ENCODE data around the gene TEAD4.

The TEAD4 gene

GRCh38 chr12:3020850-3021435 lies 61.7 kb downstream of the TEAD4 start:
- no peak for DNase-seq (ENCODE audit: low read depth)
- no peak for TF ChIP-seq CTCF (IDR thresholded peaks at IDR 0.05; ENCODE audit: low read length, missing control alignments)
- H3K4me3 ChIP-seq (replicated peaks; ENCODE audit: low read depth, low read length) = no peak overlapping the region

- no peak for TF ChIP-seq CTCF (IDR thresholded peaks at IDR 0.05; ENCODE audit: low read length, missing control alignments)
- DNase-seq (ENCODE audit: low read depth) = no peak
These were observed 63.2 kb downstream of the TEAD4 start for GRCh38 chr12:3022411-3022810.

GRCh38 chr12:3022961-3023360 lies 63.8 kb downstream of the TEAD4 start:
- TF ChIP-seq CTCF (IDR thresholded peaks at IDR 0.05; ENCODE audit: low read length, missing control alignments) = no peak
- no peak for DNase-seq (ENCODE audit: low read depth)
- no peak overlapping the region for H3K4me3 ChIP-seq (replicated peaks; ENCODE audit: low read depth, low read length)

More at GRCh38 chr12:3022411-3022810, 63.2 kb downstream of the TEAD4 start:
- H3K4me3 ChIP-seq (replicated peaks; ENCODE audit: low read depth, low read length) = no peak overlapping the region

- H3K4me3 ChIP-seq (replicated peaks; ENCODE audit: low read depth, low read length) = no peak overlapping the region
- no peak for DNase-seq (ENCODE audit: low read depth)
- TF ChIP-seq CTCF (IDR thresholded peaks at IDR 0.05; ENCODE audit: low read length, missing control alignments) = no peak
These were observed 68.9 kb downstream of the TEAD4 start for GRCh38 chr12:3028108-3028507.

- TF ChIP-seq CTCF (IDR thresholded peaks at IDR 0.05; ENCODE audit: low read length, missing control alignments) = no peak
- DNase-seq (ENCODE audit: low read depth) = no peak
These were observed 71.7 kb downstream of the TEAD4 start for GRCh38 chr12:3030821-3031429.

GRCh38 chr12:3032161-3032560 lies 73.0 kb downstream of the TEAD4 start:
- no peak overlapping the region for H3K4me3 ChIP-seq (replicated peaks; ENCODE audit: low read depth, low read length)
- no peak for DNase-seq (ENCODE audit: low read depth)
- no peak for TF ChIP-seq CTCF (IDR thresholded peaks at IDR 0.05; ENCODE audit: low read length, missing control alignments)

More at GRCh38 chr12:3030821-3031429, 71.7 kb downstream of the TEAD4 start:
- no peak overlapping the region for H3K4me3 ChIP-seq (replicated peaks; ENCODE audit: low read depth, low read length)
